CD4-positive, alpha-beta T cell treated with Interferon gamma for 1 hour (primary cell): ENCODE data around the gene CIB1.
"Not testable (repeated sequence)": the region's sequence is repeated elsewhere in the genome, so short reads cannot be mapped to it uniquely, and the experiment has no call there.

Experiments used
- DNase-seq: peaks from one replicate; pipeline ENCODE4 v3.0.0-alpha.2; 2020

Gene CIB1

DNA sequence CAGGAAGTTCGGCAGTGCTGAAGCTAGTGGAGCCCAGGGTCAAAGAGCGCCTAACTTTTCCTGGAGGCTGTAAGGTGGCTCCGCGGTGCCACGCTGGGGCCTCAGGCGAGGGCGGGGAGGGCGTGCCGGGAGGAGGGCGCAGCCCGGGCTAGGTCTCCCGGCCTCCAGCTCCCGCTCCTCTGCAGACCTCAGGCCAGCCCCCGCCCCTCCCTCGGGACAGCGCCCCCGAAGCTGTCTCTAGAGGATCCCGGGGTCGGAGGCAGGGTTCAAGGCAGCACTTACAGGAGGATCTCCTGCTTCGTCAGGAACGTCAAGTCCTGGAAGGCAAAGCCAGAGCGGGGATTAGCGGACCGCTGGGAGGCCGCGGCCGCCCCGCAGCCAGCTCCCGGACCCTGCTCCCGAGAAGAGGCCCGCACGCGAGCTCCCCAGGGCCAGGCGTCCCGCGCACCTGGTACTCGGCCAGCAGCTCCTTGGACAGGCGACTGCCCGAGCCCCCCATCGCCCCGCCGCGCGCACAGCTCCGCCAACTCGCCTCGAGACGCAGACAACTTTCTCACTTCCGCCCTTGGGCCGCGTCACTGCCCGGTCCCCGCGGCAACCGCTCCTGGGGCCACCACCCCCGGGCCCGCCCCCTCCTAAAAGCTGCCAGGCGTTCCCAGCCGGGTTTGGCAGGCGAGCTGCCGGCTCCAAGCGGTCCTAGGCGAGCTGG lies at the start of gene CIB1:
Gene CIB1, minus strand, starts transcription at position 555 of the 709 bp plus-strand sequence. Its CDS starts 56 bp downstream, at position 499.
- peak; percentile 98 for DNase-seq

DNA sequence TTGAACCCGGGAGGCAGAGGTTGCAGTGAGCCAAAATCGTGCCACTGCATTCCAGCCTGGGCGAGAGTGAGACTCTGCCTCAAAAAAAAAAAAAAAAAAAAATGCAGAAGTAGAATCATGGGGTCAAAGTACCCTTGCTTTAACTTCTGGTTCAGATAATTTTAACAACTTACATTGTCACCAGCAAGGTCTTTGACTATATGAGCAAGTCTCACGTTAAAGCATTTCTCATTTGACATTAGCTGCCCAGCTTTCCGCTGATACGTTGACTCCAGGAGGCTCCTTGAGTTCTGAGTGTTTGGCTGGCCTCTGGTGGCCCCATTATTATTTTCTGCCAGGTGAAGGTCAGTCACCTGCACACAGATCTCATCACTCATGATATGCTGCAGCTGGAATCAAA lies 47.9 kb upstream of the CIB1 start:
- not testable (repeated sequence) for DNase-seq

DNA sequence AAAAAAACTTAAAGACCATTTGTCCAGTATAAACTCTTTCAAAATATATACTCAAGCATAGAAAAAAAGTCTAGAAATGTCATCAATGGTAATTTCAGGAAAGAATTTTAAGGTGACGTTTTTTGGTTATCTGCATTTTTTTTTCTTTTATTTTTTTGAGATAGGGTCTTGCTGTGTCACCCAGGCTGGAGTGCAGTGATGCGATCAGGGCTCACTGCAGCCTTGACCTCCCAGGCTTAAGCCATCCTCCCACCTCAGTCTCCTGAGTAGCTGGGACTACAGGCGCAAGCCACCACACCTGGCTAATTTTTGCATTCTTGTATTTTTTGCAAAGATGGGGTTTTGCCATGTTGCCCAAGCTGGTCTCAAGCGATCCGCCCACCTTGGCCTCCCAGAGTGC lies 47.0 kb upstream of the CIB1 start:
- not testable (repeated sequence) for DNase-seq

DNA sequence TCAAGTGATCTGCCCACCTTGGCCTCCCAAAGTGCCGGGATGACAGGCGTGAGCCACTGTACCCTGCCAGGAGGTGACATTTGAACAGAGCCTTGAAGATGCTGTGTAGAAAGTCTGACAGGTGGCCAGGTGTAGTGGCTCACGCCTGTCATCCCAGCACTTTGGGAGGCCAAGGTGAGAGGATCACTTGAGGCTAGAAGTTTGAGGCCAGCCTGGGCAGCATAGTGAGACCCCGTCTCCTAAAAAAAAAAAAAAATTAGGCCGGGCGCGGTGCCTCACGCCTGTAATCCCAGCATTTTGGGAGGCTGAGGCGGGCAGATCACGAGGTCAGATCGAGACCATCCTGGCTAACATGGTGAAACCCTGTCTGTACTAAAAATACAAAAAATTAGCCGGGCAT lies 44.7 kb upstream of the CIB1 start:
- DNase-seq: not testable (repeated sequence)

DNA sequence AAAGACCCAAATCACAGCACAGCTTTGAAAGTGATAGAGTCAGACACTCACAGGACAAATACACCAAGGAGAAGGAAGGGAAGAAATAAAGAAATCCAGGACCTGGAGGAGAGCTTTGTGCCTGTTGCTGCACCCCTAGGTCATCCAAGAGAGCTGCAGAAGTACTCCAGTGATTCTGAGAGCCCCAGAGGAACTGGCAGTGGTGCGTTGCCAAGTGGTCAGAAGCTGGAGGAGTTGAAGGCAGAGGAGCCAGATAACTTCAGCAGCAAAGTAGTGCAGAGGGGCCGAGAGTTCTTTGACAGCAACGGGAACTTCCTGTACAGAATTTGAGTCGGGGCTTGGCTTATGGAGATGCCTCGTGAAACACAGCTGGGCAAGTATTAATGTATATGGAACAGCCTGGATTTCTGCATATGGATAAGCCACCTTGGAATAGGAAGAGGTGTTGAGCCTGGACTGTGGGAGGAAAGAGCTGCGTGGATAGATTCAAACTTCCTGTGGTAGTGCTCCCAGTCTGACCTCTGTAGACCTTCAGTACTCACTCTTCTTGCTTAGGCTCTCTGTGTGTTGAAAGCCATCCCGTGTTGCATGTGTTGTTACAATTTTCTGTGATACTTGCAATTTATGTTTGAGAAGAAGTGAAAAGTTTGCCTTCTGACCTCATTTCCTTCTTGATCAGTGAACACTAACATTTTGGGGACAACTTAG lies 37.9 kb upstream of the CIB1 start:
- DNase-seq: no peak

DNA sequence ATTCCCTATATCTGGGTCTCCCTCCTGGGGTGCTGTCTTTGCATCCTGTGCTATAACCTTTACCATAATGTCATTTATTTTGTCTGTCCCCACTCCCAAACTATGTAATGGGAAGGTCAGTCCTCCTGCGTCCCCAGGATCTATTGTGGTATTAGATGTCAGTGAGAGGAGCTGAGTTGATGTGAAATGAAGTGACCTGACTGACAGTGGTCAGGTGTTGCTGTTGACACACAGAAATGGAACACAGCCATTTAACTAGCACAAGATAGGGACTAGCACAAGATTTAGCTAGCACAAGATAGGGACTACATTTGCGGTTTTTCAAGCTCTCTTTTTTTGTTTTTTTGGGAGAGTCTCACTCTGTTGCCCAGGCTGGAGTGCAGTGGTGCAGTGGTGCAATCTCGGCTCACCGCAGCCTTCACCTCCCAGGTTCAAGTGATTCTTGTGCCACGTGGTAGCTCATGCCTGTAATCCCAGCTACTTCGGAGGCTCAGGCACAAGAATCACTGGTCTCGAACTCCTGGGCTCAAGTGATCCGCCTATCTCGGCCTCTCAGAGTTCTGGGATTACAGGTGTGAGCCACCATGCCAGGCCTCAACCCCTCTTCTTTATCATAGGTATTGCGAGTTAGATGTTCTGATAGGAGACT lies 36.9 kb upstream of the CIB1 start:
- no peak for DNase-seq

DNA sequence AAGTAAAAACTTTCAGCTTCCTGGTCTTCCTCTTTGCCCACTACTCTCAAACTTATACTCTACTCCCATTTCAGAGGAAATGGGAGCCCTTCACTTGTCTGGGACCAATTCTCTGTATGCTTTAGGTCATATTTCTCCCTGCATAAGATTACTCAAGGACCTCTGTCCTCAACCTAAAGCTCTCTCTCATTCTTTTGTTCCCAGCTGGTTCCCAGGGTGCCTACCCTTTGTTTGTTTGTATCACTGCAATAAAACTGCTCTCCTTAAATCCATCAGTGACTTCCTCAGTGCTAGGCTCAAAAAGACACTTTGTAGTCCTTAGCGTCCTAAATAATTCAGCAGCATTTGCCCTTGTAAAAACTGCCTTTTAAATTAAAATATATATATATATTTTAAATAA lies 34.7 kb upstream of the CIB1 start:
- DNase-seq: no peak

DNA sequence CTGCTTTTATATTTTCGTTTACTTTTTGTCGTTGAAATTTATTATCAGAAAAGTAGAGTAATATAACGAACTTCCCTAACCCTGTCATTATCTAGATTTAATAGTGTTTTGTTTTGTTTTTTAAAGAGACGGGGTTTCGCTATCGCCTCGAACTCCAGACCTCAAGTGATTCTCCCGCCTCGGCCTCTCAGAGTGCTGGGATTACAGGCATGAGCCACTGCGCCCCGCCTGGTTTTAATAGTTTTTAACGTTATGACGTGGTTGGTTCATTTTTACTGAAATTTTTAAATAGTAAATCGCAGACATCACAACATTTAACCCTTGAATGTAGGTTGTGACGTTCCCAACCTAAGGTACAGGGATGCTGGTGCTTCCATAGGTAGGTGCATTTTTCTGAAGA lies 32.7 kb upstream of the CIB1 start:
- no peak for DNase-seq

- peak; percentile 47 for DNase-seq
Observed at GRCh38 chr15:90266061-90266431, 32.3 kb upstream of the CIB1 start.

- peak; percentile 90 for DNase-seq
Observed at GRCh38 chr15:90265271-90266060, 31.7 kb upstream of the CIB1 start, which contains the start of gene NGRN. TSS of gene NGRN (plus strand) at chr15:90265672. CDS start at chr15:90265713, 41 bp downstream.

DNA sequence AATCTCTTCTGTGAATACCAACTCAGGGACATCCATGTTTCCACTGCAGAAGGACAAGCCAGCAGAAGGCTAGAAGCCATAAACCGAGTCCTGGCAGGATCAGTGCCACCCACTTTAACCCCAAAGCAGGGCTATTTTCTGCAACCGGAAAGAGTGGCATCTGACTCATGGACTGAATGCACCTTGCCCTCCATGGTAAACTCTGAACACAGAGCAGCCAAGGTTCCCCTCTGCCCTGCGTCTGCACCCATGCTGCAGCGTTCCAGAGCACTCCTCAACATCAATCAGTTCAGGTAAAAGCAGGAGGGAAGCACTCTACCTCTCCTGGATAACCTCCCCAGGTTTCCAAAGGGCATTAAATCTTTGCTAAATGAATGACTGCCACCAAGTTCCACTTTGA lies 30.9 kb upstream of the CIB1 start:
- no peak for DNase-seq

GRCh38 chr15:90262426-90262825 lies 28.7 kb upstream of the CIB1 start:
- no peak for DNase-seq

- DNase-seq: no peak
Observed at GRCh38 chr15:90261811-90262210, 28.1 kb upstream of the CIB1 start.

DNA sequence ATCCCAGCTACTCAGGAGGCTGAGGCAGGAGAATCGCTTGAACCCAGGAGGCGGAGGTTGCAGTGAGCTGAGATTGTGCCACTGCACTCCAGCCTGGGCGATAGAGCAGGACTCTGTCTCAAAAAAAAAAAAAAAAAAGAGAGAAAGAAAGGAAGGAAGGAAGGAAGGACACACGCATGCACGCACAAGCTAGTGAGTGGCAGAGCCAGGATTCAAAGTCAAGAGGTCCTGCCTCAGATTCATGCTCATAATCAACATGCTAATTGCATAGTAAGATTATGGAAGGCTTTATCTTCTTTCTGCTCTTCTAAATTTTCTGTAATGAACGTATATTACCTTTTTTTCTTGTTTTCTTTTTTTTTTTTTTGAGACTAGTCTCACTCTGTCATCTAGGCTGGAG lies 27.0 kb upstream of the CIB1 start:
- DNase-seq: not testable (repeated sequence)

- DNase-seq: no peak
Observed at GRCh38 chr15:90259524-90259923, 25.8 kb upstream of the CIB1 start.

GRCh38 chr15:90257776-90258175 lies 24.0 kb upstream of the CIB1 start:
- DNase-seq: no peak

- DNase-seq: peak; percentile 75
Observed at GRCh38 chr15:90249203-90249863, 15.6 kb upstream of the CIB1 start, which contains the start of gene TTLL13. TSS of gene TTLL13 (plus strand) at chr15:90249556. CDS start at chr15:90250631, 1,075 bp downstream.

- DNase-seq: no peak
Observed at GRCh38 chr15:90248789-90249202, 15.1 kb upstream of the CIB1 start.

DNA sequence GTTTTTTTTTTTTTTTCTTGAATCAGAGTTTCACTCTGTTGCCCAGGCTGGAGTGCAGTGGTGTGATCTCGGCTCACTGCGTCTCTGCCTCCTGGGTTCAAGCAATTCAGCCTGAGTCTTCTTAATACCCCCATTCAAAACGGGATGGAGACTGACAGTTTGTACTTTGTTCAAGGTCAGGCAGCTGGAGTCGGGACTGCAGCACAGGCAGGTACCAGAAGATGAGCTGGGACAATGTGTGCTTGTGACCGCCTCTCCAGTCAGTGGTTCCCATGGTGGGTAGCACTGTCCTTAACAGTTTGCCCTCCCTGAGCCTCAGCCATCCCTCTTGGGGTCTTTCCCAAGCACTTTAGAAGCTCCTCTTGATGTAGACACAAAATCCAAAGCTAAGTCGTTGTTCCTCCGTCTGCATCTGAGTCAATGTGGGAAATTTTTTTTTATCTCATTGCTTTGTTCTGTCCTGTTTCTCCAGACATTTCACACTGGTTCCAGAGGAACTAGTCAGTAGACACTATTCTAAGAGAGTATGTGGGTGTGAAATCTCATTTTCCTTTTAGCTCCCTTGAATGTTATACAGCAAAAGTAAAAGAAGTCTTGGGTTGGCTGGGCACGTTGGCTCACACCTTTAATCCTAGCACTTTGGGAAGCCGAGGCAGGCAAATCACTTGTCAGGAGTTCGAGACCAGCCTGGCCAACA lies 10.3 kb upstream of the CIB1 start:
- no peak for DNase-seq

DNA sequence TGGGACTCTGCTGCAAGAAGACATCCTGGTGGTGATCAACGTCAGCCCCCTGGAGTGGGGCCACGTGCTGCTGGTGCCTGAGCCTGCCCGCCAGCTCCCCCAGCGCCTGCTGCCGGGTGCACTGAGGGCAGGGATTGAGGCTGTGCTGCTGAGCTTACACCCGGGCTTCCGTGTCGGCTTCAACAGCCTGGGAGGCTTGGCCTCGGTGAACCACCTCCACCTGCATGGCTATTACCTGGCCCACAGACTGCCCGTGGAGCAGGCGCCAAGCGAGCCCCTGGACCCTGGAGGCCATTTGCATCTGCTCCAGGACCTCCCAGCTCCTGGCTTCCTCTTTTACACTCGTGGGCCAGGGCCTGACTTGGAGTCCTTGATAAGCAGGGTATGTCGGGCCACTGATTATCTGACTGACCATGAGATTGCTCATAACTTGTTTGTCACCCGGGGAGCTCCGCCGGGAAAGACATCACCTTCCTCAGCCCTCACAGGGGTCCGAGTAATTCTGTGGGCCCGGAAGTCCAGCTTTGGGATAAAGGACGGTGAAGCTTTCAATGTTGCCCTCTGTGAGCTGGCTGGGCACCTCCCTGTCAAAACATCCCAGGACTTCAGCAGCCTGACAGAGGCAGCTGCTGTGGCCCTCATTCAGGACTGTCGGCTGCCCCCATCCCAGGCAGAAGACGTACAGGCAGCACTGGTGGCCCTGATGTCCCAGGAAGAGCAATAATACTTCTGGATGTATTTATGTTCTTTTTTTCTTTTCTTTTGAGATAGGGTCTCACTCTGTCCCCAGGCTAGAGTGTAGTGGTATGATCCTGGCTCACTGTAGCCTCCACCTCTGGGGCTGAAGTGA lies 7.8 kb upstream of the CIB1 start:
- no peak for DNase-seq

- no peak for DNase-seq
Observed at GRCh38 chr15:90240856-90241255, 7.1 kb upstream of the CIB1 start.
